Activated CD4-positive, alpha-beta T cell treated with anti-CD3 and anti-CD28 coated beads, Interleukin-2, amount 50 U/mL, for 48 hours (primary cell): Measurements from ENCODE around the gene ZNF592.

Experiments used
- DNase-seq, 2 experiments: peaks; one replicate each; pipeline ENCODE4 v3.0.0-alpha.2; 2020

The ZNF592 gene

GRCh38 chr15:84812842-84813241 is 64.5 kb downstream of the ZNF592 start:
- no peak for DNase-seq

- DNase-seq = no peak
These were observed 65.0 kb downstream of the ZNF592 start for GRCh38 chr15:84813435-84813834.

- no peak for DNase-seq
These were observed 65.5 kb downstream of the ZNF592 start for GRCh38 chr15:84813931-84814330.

GRCh38 chr15:84814916-84815315 is 66.5 kb downstream of the ZNF592 start:
- no peak for DNase-seq

GRCh38 chr15:84816694-84817465 is 68.5 kb downstream of the ZNF592 start, which contains the start of gene ALPK3:
Gene ALPK3 (plus strand): TSS chr15:84817356. CDS start chr15:84817453, 97 bp downstream.
- DNase-seq = no peak

- DNase-seq = no peak
These were observed 69.2 kb downstream of the ZNF592 start for GRCh38 chr15:84817466-84818081.

- DNase-seq = peak in 1 of 2 experiments; percentile 14
These were observed 70.1 kb downstream of the ZNF592 start for GRCh38 chr15:84818261-84819131.

- DNase-seq = no peak
These were observed 70.9 kb downstream of the ZNF592 start for GRCh38 chr15:84819291-84819768.

- DNase-seq = no peak
These were observed 71.4 kb downstream of the ZNF592 start for GRCh38 chr15:84819791-84820190.

GRCh38 chr15:84821501-84822021 is 73.2 kb downstream of the ZNF592 start:
- no peak for DNase-seq

GRCh38 chr15:84822653-84823281 is 74.4 kb downstream of the ZNF592 start:
- DNase-seq = no peak

GRCh38 chr15:84823282-84823878 is 75.0 kb downstream of the ZNF592 start:
- no peak for DNase-seq

- no peak for DNase-seq
These were observed 76.0 kb downstream of the ZNF592 start for GRCh38 chr15:84824260-84825007.

GRCh38 chr15:84826369-84826823 is 78.0 kb downstream of the ZNF592 start:
- peak in 1 of 2 experiments; percentile 24 for DNase-seq

GRCh38 chr15:84827246-84827645 is 78.9 kb downstream of the ZNF592 start:
- DNase-seq = no peak

- DNase-seq = no peak
These were observed 79.9 kb downstream of the ZNF592 start for GRCh38 chr15:84828086-84828908.

GRCh38 chr15:84829428-84829827 is 81.0 kb downstream of the ZNF592 start:
- DNase-seq = no peak

- DNase-seq = no peak
These were observed 81.6 kb downstream of the ZNF592 start for GRCh38 chr15:84830036-84830435.

- DNase-seq = no peak
These were observed 82.6 kb downstream of the ZNF592 start for GRCh38 chr15:84831028-84831427.

- no peak for DNase-seq
These were observed 83.2 kb downstream of the ZNF592 start for GRCh38 chr15:84831613-84832012.
